KMS-11 (cell line): ENCODE data around the gene LINS1.

Experiments
- H2AFZ ChIP-seq: fragments of 200-600 bp; sonication (generic); 2 replicates; pipeline ENCODE4 v1.6.1; 2016; ENCODE audit warnings: antibody characterized with exemption, mixed run types, low read depth
- H3K27ac ChIP-seq: fragments of 200-600 bp; sonication (generic); 2 replicates; pipeline ENCODE4 v1.6.1; 2016; ENCODE audit warnings: mild to moderate bottlenecking, mixed run types
- H3K27me3 ChIP-seq: fragments of 200-600 bp; sonication (generic); 2 replicates; pipeline ENCODE4 v1.6.1; 2017; ENCODE audit warnings: mild to moderate bottlenecking, low read depth, mixed run types, moderate library complexity; ENCODE audit not compliant: insufficient read depth
- H3K36me3 ChIP-seq: fragments of 200-600 bp; sonication (generic); 2 replicates; pipeline ENCODE4 v1.6.1; 2017; ENCODE audit warnings: mild to moderate bottlenecking, mixed run types; ENCODE audit not compliant: insufficient read depth
- H3K4me1 ChIP-seq: fragments of 200-600 bp; sonication (generic); 2 replicates; pipeline ENCODE4 v1.6.1; 2016; ENCODE audit warnings: mild to moderate bottlenecking, low read depth, mixed run types; ENCODE audit not compliant: poor library complexity, severe bottlenecking
- H3K4me2 ChIP-seq: fragments of 200-600 bp; sonication (generic); 2 replicates; pipeline ENCODE4 v1.7.0; 2016; ENCODE audit warnings: mild to moderate bottlenecking, mixed run types
- H3K4me3 ChIP-seq: fragments of 200-600 bp; sonication (generic); IDR thresholded peaks from 2 replicates; pipeline ENCODE4 v1.6.1; 2017; ENCODE audit warnings: low read depth, low read length, mixed read lengths; ENCODE audit not compliant: insufficient read depth
- H3K79me2 ChIP-seq: fragments of 200-600 bp; sonication (generic); 2 replicates; pipeline ENCODE4 v1.6.1; 2016; ENCODE audit warnings: low read depth, mixed run types; ENCODE audit not compliant: insufficient read depth
- H3K9ac ChIP-seq: fragments of 200-600 bp; sonication (generic); 2 replicates; pipeline ENCODE4 v1.6.1; 2016; ENCODE audit warnings: mild to moderate bottlenecking, mixed run types
- H4K20me1 ChIP-seq: fragments of 200-600 bp; sonication (generic); 2 replicates; pipeline ENCODE4 v1.6.1; 2016; ENCODE audit warnings: mild to moderate bottlenecking, mixed run types; ENCODE audit not compliant: insufficient read depth
- TF ChIP-seq, protein P1 (sequence below): fragments of 200-600 bp; sonication (generic); conservative IDR thresholded peaks from 2 replicates; pipeline ENCODE4 v1.6.1; 2017; ENCODE audit warnings: low read depth, mild to moderate bottlenecking, antibody characterized with exemption, low read length, moderate library complexity, mixed read lengths

LINS1 gene

GRCh38 chr15:100531823-100532327, 70.1 kb downstream of the LINS1 start:
- no peak overlapping the region for H3K4me3 ChIP-seq
- no peak overlapping the region for H3K27ac ChIP-seq
- no peaks in the 10 kb centered on the region for H3K27me3 ChIP-seq
- no peaks in the 10 kb centered on the region for H4K20me1 ChIP-seq
- H3K4me1 ChIP-seq = no peaks in the 10 kb centered on the region
- TF ChIP-seq, protein P1, sequence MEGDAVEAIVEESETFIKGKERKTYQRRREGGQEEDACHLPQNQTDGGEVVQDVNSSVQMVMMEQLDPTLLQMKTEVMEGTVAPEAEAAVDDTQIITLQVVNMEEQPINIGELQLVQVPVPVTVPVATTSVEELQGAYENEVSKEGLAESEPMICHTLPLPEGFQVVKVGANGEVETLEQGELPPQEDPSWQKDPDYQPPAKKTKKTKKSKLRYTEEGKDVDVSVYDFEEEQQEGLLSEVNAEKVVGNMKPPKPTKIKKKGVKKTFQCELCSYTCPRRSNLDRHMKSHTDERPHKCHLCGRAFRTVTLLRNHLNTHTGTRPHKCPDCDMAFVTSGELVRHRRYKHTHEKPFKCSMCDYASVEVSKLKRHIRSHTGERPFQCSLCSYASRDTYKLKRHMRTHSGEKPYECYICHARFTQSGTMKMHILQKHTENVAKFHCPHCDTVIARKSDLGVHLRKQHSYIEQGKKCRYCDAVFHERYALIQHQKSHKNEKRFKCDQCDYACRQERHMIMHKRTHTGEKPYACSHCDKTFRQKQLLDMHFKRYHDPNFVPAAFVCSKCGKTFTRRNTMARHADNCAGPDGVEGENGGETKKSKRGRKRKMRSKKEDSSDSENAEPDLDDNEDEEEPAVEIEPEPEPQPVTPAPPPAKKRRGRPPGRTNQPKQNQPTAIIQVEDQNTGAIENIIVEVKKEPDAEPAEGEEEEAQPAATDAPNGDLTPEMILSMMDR = no peak
- H3K79me2 ChIP-seq = no peaks in the 10 kb centered on the region
- H3K9ac ChIP-seq = no peak overlapping the region
- no peak overlapping the region for H2AFZ ChIP-seq
- no peak overlapping the region for H3K4me2 ChIP-seq
- no peaks in the 10 kb centered on the region for H3K36me3 ChIP-seq

GRCh38 chr15:100531204-100531603, 70.8 kb downstream of the LINS1 start:
- Histone ChIP-seq H3K4me3 (no peak overlapping the region), H3K4me2 (no peak overlapping the region), H2AFZ (no peak overlapping the region), H3K27me3 (no peaks in the 10 kb centered on the region), H3K27ac (no peak overlapping the region), H3K9ac (no peak overlapping the region), H3K36me3 (no peaks in the 10 kb centered on the region), H3K79me2 (no peaks in the 10 kb centered on the region), H3K4me1 (no peaks in the 10 kb centered on the region), H4K20me1 (no peaks in the 10 kb centered on the region)
- TF ChIP-seq, protein P1 = no peak

DNA sequence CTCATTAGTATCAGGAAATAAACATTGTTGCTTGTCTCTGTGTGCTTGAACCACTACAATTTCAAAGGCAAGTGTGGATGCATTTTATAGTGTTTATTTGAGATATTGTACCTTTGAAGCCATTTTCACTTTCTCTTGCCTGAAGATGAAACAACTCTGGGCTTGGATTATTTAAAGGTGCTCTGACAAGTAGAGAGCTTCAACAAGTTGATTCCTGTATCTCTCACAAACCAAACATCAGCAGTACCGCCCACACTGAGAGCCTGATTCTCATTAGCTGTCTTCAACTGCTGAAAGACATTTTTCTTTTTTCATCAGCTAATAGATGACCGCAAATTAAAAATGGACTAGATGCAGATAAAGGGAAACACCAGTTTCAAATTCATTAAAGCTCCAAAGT, 72.4 kb downstream of the LINS1 start:
- H3K9ac ChIP-seq = no peak overlapping the region
- no peak overlapping the region for H3K4me3 ChIP-seq
- no peaks in the 10 kb centered on the region for H3K36me3 ChIP-seq
- H3K27me3 ChIP-seq = no peaks in the 10 kb centered on the region
- H3K27ac ChIP-seq = no peak overlapping the region
- H3K4me2 ChIP-seq = no peak overlapping the region
- H4K20me1 ChIP-seq = no peaks in the 10 kb centered on the region
- H3K79me2 ChIP-seq = no peaks in the 10 kb centered on the region
- TF ChIP-seq, protein P1 = no peak
- no peak overlapping the region for H2AFZ ChIP-seq
- H3K4me1 ChIP-seq = no peaks in the 10 kb centered on the region

- Histone ChIP-seq H3K4me2 (no peak within 1 kb of the TSS), H3K4me3 (no peak within 1 kb of the TSS), H2AFZ (no peak within 1 kb of the TSS), H4K20me1 (no peaks in the 10 kb centered on the region), H3K27me3 (no peaks in the 10 kb centered on the region), H3K27ac (no peak within 1 kb of the TSS), H3K9ac (no peak within 1 kb of the TSS), H3K4me1 (no peaks in the 10 kb centered on the region), H3K36me3 (no peaks in the 10 kb centered on the region), H3K79me2 (no peaks in the 10 kb centered on the region)
- TF ChIP-seq, protein P1 = no peak
Measured at GRCh38 chr15:100528833-100529428, 73.1 kb downstream of the LINS1 start, which contains the start of gene CERS3. CERS3 (minus strand) TSS chr15:100528950; CDS start chr15:100501849, 27,101 bp downstream.
